GM23338 (cell line): ENCODE data around the gene CCDC196. TPM values are rescaled to one million over a fixed set of nuclear protein-coding genes. Genes with fewer than 3 reads are reported as not detected.
A peak's percentile ranks its signal among the peaks of the same experiment; 100 is the strongest.

Experiments used
- ATAC-seq: fragments of 200-7000 bp; cut with Tn5 transposase; 3 replicates; pipeline ENCODE4 v1.9.1; 2020
- DNase-seq: peaks from one replicate; pipeline ENCODE4 v3.0.0-alpha.2; 2015; ENCODE audit warnings: low spot score
- H2AFZ ChIP-seq: fragments of 200-600 bp; sonication (generic); 2 replicates; pipeline ENCODE4 v1.8.0; 2016; ENCODE audit warnings: antibody characterized with exemption, mild to moderate bottlenecking, moderate library complexity
- H3F3A ChIP-seq: fragments of 200-600 bp; sonication (generic); replicated peaks from 2 replicates; pipeline ENCODE4 v1.8.0; 2017; ENCODE audit warnings: antibody characterized with exemption, mixed run types, low read depth
- H3K27ac ChIP-seq: fragments of 200-600 bp; sonication (generic); 2 replicates; pipeline ENCODE4 v1.6.1; 2016; ENCODE audit warnings: low read depth
- H3K27me3 ChIP-seq: fragments of 200-600 bp; sonication (generic); 2 replicates; pipeline ENCODE4 v1.8.0; 2016; ENCODE audit warnings: mild to moderate bottlenecking, mixed run types, moderate library complexity; ENCODE audit not compliant: insufficient read depth
- H3K36me3 ChIP-seq: fragments of 200-600 bp; sonication (generic); 2 replicates; pipeline ENCODE4 v1.8.0; 2016; ENCODE audit warnings: mild to moderate bottlenecking; ENCODE audit not compliant: insufficient read depth
- H3K4me1 ChIP-seq: fragments of 200-600 bp; sonication (generic); 2 replicates; pipeline ENCODE4 v1.8.0; 2016; ENCODE audit warnings: mild to moderate bottlenecking, moderate library complexity; ENCODE audit not compliant: insufficient read depth
- H3K4me2 ChIP-seq: fragments of 200-600 bp; sonication (generic); 2 replicates; pipeline ENCODE4 v1.7.1; 2017; ENCODE audit warnings: mixed run types
- H3K4me3 ChIP-seq: fragments of 200-600 bp; sonication (generic); 2 replicates; pipeline ENCODE4 v1.6.1; 2016; ENCODE audit warnings: mixed run types
- H3K79me2 ChIP-seq: fragments of 200-600 bp; sonication (generic); replicated peaks from 2 replicates; pipeline ENCODE4 v1.8.0; 2017; ENCODE audit warnings: mild to moderate bottlenecking; ENCODE audit not compliant: insufficient read depth
- H3K9me2 ChIP-seq: fragments of 200-600 bp; sonication (generic); 2 replicates; pipeline ENCODE4 v1.8.0; 2017; ENCODE audit not compliant: insufficient read depth
- H4K20me1 ChIP-seq: fragments of 200-600 bp; sonication (generic); replicated peaks from 2 replicates; pipeline ENCODE4 v1.8.0; 2017; ENCODE audit warnings: mild to moderate bottlenecking; ENCODE audit not compliant: insufficient read depth
- H3K27ac Mint-ChIP-seq: 2 replicates; pipeline ENCODE4 v1.8.0; 2020; ENCODE audit warnings: inconsistent platforms, mild to moderate bottlenecking, moderate library complexity, mixed read lengths
- H3K27me3 Mint-ChIP-seq: 3 replicates; pipeline ENCODE4 v1.8.0; 2022; ENCODE audit warnings: low read depth, mild to moderate bottlenecking, moderate library complexity, mixed read lengths, inconsistent platforms; ENCODE audit not compliant: insufficient read depth, poor library complexity
- H3K36me3 Mint-ChIP-seq: 3 replicates; pipeline ENCODE4 v1.8.0; 2021; ENCODE audit warnings: low read depth, mild to moderate bottlenecking, inconsistent platforms, moderate library complexity, mixed read lengths
- H3K4me1 Mint-ChIP-seq: 3 replicates; pipeline ENCODE4 v1.8.0; 2020; ENCODE audit warnings: mild to moderate bottlenecking, inconsistent platforms, mixed read lengths
- H3K4me3 Mint-ChIP-seq: 3 replicates; pipeline ENCODE4 v1.8.0; 2021; ENCODE audit warnings: moderate library complexity, mild to moderate bottlenecking, inconsistent platforms, mixed read lengths
- H3K9me3 Mint-ChIP-seq: 3 replicates; pipeline ENCODE4 v1.8.0; 2020; ENCODE audit warnings: moderate library complexity, mild to moderate bottlenecking, inconsistent platforms, mixed read lengths
- CREB1 ChIP-seq: fragments of 250-450 bp; sonication (Bioruptor Pico); IDR thresholded peaks from 2 replicates; pipeline ENCODE4 v1.5.0; 2020; ENCODE audit warnings: low read depth, mild to moderate bottlenecking, moderate library complexity
- CTCF ChIP-seq, 2 experiments: fragments of 200-600 bp in 1 of 2; sonication (generic) in 1 of 2; conservative IDR thresholded peaks; 2 replicates each; pipeline versions ENCODE4 v1.5.1 to v1.6.1; 2016 to 2017; ENCODE audit warnings: antibody characterized with exemption in 2 of 2, low read depth in 2 of 2, mild to moderate bottlenecking in 2 of 2, moderate library complexity in 1 of 2
- ETS1 ChIP-seq: IDR thresholded peaks from 2 replicates; pipeline ENCODE4 v1.6.1; 2016; ENCODE audit warnings: antibody characterized with exemption
- EZH2 ChIP-seq: fragments of 200-600 bp; sonication (generic); IDR thresholded peaks from one replicate; pipeline ENCODE4 v1.8.0; 2017; ENCODE audit warnings: antibody characterized with exemption, mild to moderate bottlenecking, low read depth; ENCODE audit not compliant: unreplicated experiment
- EZH2phosphoT487 ChIP-seq: fragments of 200-600 bp; sonication (generic); IDR thresholded peaks from one replicate; pipeline ENCODE4 v1.8.1; 2018; ENCODE audit warnings: antibody characterized with exemption; ENCODE audit not compliant: unreplicated experiment
- JUNB ChIP-seq: IDR thresholded peaks from one replicate; pipeline ENCODE4 v1.6.1; 2016; ENCODE audit warnings: antibody characterized with exemption; ENCODE audit not compliant: unreplicated experiment
- NANOG ChIP-seq: IDR thresholded peaks from 2 replicates; pipeline ENCODE4 v1.6.1; 2016; ENCODE audit warnings: antibody characterized with exemption, borderline replicate concordance
- POLR2AphosphoS5 ChIP-seq: IDR thresholded peaks from 2 replicates; pipeline ENCODE4 v1.6.1; 2016; ENCODE audit warnings: antibody characterized with exemption, low read depth
- REST ChIP-seq: IDR thresholded peaks from one replicate; pipeline ENCODE4 v1.6.1; 2018; ENCODE audit warnings: antibody characterized with exemption; ENCODE audit not compliant: unreplicated experiment
- STAT1 ChIP-seq: IDR thresholded peaks from one replicate; pipeline ENCODE4 v1.6.1; 2016; ENCODE audit warnings: antibody characterized with exemption; ENCODE audit not compliant: unreplicated experiment
- ZNF114 ChIP-seq: fragments of 250-450 bp; sonication (Bioruptor Pico); IDR thresholded peaks from 2 replicates; pipeline ENCODE4 v1.5.0; 2020; ENCODE audit warnings: mild to moderate bottlenecking, moderate library complexity
- ZNF331 ChIP-seq: fragments of 250-450 bp; sonication (Bioruptor Pico); IDR thresholded peaks from 2 replicates; pipeline ENCODE4 v1.5.0; 2020; ENCODE audit warnings: low read depth, mild to moderate bottlenecking, moderate library complexity
- ZNF462 ChIP-seq: fragments of 250-450 bp; sonication (Bioruptor Pico); IDR thresholded peaks from 2 replicates; pipeline ENCODE4 v1.5.0; 2020; ENCODE audit warnings: mild to moderate bottlenecking, moderate library complexity
- polyA plus RNA-seq: library from polyadenylated mRNA; unstranded; fragments of >200 nt; fragmentation: Nextera tagmentation; extraction: Ambion mirVana; gene quantifications from 2 replicates; pipeline ENCODE4 v1.2.1, GENCODE V29; 2016
- total RNA-seq: library from RNA; depleted of rRNA; stranded (reverse); fragments of >200 nt; shearing (Covaris generic); gene quantifications from 2 replicates; pipeline ENCODE4 v1.2.3, GENCODE V29; 2014

Gene CCDC196
- total and polyA plus RNA-seq, 2 experiments from 2014 or later = 0.27 TPM; not detected in 1

- H3K9me3 Mint-ChIP-seq = no peaks in the 10 kb centered on the region
- no peaks in the 10 kb centered on the region for H3K36me3 ChIP-seq
- H3K4me2 ChIP-seq = peak within 1 kb of the TSS; percentile 93
- H3K36me3 Mint-ChIP-seq = no peaks in the 10 kb centered on the region; the same call in 2 of the 3 replicates
- TF ChIP-seq EZH2phosphoT487 = no peak
- no peak for TF ChIP-seq STAT1
- no peak for TF ChIP-seq NANOG
- TF ChIP-seq ZNF331 = no peak
- no peak for TF ChIP-seq ZNF462 (CRISPR knock-in tag)
- no peak for TF ChIP-seq EZH2
- peak; percentile 68 for TF ChIP-seq POLR2AphosphoS5
- TF ChIP-seq REST = peak; percentile 12
- TF ChIP-seq ZNF114 (CRISPR knock-in tag) = no peak
- no peak for TF ChIP-seq JUNB
- no peak for TF ChIP-seq CTCF (conservative IDR thresholded peaks at IDR 0.05; ENCODE audit: low read depth in 2 of 2)
- TF ChIP-seq ETS1 = 0 out of 2 replicates have a peak, but pooled peaks have one; percentile 9
- peak; percentile 62 for TF ChIP-seq CREB1 (CRISPR knock-in tag)
- peak; percentile 98 for DNase-seq
- peaks cover 12% of the 10 kb centered on the region for H3K4me1 ChIP-seq
- H3K4me3 ChIP-seq = peak within 1 kb of the TSS; percentile 91
- peak within 1 kb of the TSS; percentile 87 for H3K27ac ChIP-seq
- H2AFZ ChIP-seq = peak within 1 kb of the TSS; percentile 96
- H3K9me2 ChIP-seq = no peaks in the 10 kb centered on the region
- peak within 1 kb of the TSS; percentile 89 for H3K27ac Mint-ChIP-seq
- H3K4me1 Mint-ChIP-seq = peaks cover 9% of the 10 kb centered on the region
- peaks cover 5% of the 10 kb centered on the region for H3F3A ChIP-seq
- peaks cover 18% of the 10 kb centered on the region; the same call in 1 of the 2 replicates for H4K20me1 ChIP-seq
- peak within 1 kb of the TSS; percentile 85 for H3K4me3 Mint-ChIP-seq
- H3K27me3 Mint-ChIP-seq = peaks cover 27% of the 10 kb centered on the region
- ATAC-seq = peak; percentile 91
- H3K27me3 ChIP-seq = peaks cover 19% of the 10 kb centered on the region
- H3K79me2 ChIP-seq = peaks cover 41% of the 10 kb centered on the region
Measured at GRCh38 chr14:66507722-66508546, 21.8 kb downstream of the CCDC196 start, which contains the start of gene GPHN. TSS of gene GPHN (plus strand) at chr14:66508147.
